ENCODE results near the gene ITPR1.
"Not testable (repeated sequence)": the region's sequence is repeated elsewhere in the genome, so short reads cannot be mapped to it uniquely, and the experiment has no call there.

The ITPR1 gene

GRCh38 chr3:4757575-4758248 lies 264.6 kb downstream of the ITPR1 start:
- no peak for DNase-seq (ENCODE audit: low read depth)
- no peak overlapping the region for H3K4me3 ChIP-seq (ENCODE audit: low read depth, low read length)

GRCh38 chr3:4758249-4758860 lies 265.2 kb downstream of the ITPR1 start:
- DNase-seq (ENCODE audit: low read depth), result no peak
- H3K4me3 ChIP-seq (ENCODE audit: low read depth, low read length), result no peak overlapping the region

- no peak for DNase-seq (ENCODE audit: low read depth)
- H3K4me3 ChIP-seq (ENCODE audit: low read depth, low read length), result no peak overlapping the region
These were observed 266.0 kb downstream of the ITPR1 start for GRCh38 chr3:4758957-4759656.

- DNase-seq (ENCODE audit: low read depth), result no peak
These were observed 266.7 kb downstream of the ITPR1 start for GRCh38 chr3:4759689-4760312.

GRCh38 chr3:4761759-4762158 lies 268.6 kb downstream of the ITPR1 start:
- H3K4me3 ChIP-seq (ENCODE audit: low read depth, low read length), result no peak overlapping the region
- DNase-seq (ENCODE audit: low read depth), result no peak

More at GRCh38 chr3:4759689-4760312, 266.7 kb downstream of the ITPR1 start:
- no peak overlapping the region for H3K4me3 ChIP-seq (ENCODE audit: low read depth, low read length)

- not testable (repeated sequence) for H3K4me3 ChIP-seq (ENCODE audit: low read depth, low read length); DNase-seq (ENCODE audit: low read depth)
These were observed 269.5 kb downstream of the ITPR1 start for GRCh38 chr3:4762481-4763230.

- no peak for DNase-seq (ENCODE audit: low read depth)
- no peak overlapping the region for H3K4me3 ChIP-seq (ENCODE audit: low read depth, low read length)
These were observed 270.6 kb downstream of the ITPR1 start for GRCh38 chr3:4763604-4764247.

GRCh38 chr3:4765212-4765611 lies 272.1 kb downstream of the ITPR1 start:
- no peak for DNase-seq (ENCODE audit: low read depth)
- H3K4me3 ChIP-seq (ENCODE audit: low read depth, low read length), result no peak overlapping the region

GRCh38 chr3:4766263-4766662 lies 273.1 kb downstream of the ITPR1 start:
- H3K4me3 ChIP-seq (ENCODE audit: low read depth, low read length), result no peak overlapping the region
- DNase-seq (ENCODE audit: low read depth), result no peak

GRCh38 chr3:4766716-4767499 lies 273.8 kb downstream of the ITPR1 start:
- H3K4me3 ChIP-seq (ENCODE audit: low read depth, low read length), result no peak overlapping the region
- DNase-seq (ENCODE audit: low read depth), result no peak

GRCh38 chr3:4768021-4768420 lies 274.9 kb downstream of the ITPR1 start:
- DNase-seq (ENCODE audit: low read depth), result no peak

GRCh38 chr3:4768521-4768920 lies 275.4 kb downstream of the ITPR1 start:
- H3K4me3 ChIP-seq (ENCODE audit: low read depth, low read length), result no peak overlapping the region
- DNase-seq (ENCODE audit: low read depth), result no peak

More at GRCh38 chr3:4768021-4768420, 274.9 kb downstream of the ITPR1 start:
- H3K4me3 ChIP-seq (ENCODE audit: low read depth, low read length), result no peak overlapping the region

GRCh38 chr3:4770561-4770960 lies 277.4 kb downstream of the ITPR1 start:
- no peak for DNase-seq (ENCODE audit: low read depth)
- no peak overlapping the region for H3K4me3 ChIP-seq (ENCODE audit: low read depth, low read length)

- no peak overlapping the region for H3K4me3 ChIP-seq (ENCODE audit: low read depth, low read length)
- no peak for DNase-seq (ENCODE audit: low read depth)
These were observed 278.1 kb downstream of the ITPR1 start for GRCh38 chr3:4771243-4771642.

- peak; percentile 38 for DNase-seq (ENCODE audit: low read depth)
These were observed 279.1 kb downstream of the ITPR1 start for GRCh38 chr3:4772171-4772804.

GRCh38 chr3:4772858-4773257 lies 279.7 kb downstream of the ITPR1 start:
- no peak overlapping the region for H3K4me3 ChIP-seq (ENCODE audit: low read depth, low read length)
- no peak for DNase-seq (ENCODE audit: low read depth)

More at GRCh38 chr3:4772171-4772804, 279.1 kb downstream of the ITPR1 start:
- H3K4me3 ChIP-seq (ENCODE audit: low read depth, low read length), result no peak overlapping the region

- DNase-seq (ENCODE audit: low read depth), result no peak
- no peak overlapping the region for H3K4me3 ChIP-seq (ENCODE audit: low read depth, low read length)
These were observed 280.4 kb downstream of the ITPR1 start for GRCh38 chr3:4773583-4773982.

- DNase-seq (ENCODE audit: low read depth), result no peak
- no peak overlapping the region for H3K4me3 ChIP-seq (ENCODE audit: low read depth, low read length)
These were observed 281.4 kb downstream of the ITPR1 start for GRCh38 chr3:4774531-4774930.
